ENCODE measurements around the gene FOXL2. TPM values are rescaled to one million over a fixed set of nuclear protein-coding genes. Genes with fewer than 3 reads are reported as not detected.

The FOXL2 gene
- total RNA-seq, 1 donor from 2014 or later, result 0.09 TPM

DNA sequence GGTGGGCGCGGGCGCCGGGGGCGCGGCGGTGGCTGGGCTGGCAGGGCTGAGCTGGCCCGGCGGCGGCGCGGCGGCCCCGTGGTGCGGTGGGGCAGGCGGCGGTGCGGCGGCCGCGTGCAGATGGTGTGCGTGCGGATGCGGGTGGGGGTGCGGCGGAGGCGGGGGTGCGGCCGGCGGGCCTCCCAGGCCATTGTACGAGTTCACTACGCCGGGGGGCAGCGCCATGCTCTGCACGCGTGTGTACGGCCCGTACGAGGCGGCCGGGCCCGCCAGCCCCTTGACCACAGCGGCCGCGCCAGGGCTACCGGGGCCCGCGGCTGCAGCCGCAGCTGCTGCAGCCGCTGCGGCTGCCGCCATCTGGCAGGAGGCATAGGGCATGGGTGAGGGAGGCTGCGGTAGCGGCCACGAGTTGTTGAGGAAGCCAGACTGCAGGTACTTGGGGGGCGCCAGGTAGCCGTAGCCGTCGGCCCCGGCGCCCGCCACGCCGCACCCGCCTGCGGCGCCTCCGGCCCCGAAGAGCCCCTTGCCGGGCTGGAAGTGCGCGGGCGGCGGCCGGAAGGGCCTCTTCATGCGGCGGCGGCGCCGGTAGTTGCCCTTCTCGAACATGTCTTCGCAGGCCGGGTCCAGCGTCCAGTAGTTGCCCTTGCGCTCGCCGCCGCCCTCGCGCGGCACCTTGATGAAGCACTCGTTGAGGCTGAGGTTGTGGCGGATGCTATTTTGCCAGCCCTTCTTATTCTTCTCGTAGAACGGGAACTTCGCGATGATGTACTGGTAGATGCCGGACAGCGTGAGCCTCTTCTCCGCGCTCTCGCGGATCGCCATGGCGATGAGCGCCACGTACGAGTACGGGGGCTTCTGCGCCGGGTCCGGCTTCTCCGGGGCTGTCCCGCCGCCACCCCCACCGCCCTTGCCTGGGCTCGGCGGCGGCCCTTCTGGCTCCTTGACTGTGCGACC lies 951 bp downstream of the FOXL2 start:
- H3K9me3 Mint-ChIP-seq, result no peaks in the 10 kb centered on the region
- H3K27me3 Mint-ChIP-seq (ENCODE audit: low read depth), result peaks cover 94% of the 10 kb centered on the region
- peaks cover 15% of the 10 kb centered on the region for H3K4me1 Mint-ChIP-seq
- no peak overlapping the region for H3K4me3 Mint-ChIP-seq
- H3K27ac Mint-ChIP-seq (ENCODE audit: unreplicated experiment), result no peak overlapping the region
- no peak for DNase-seq (ENCODE audit: low read depth, low spot score)
- H3K36me3 Mint-ChIP-seq (ENCODE audit: low read depth), result peaks cover 4% of the 10 kb centered on the region
- TF ChIP-seq, protein P1, sequence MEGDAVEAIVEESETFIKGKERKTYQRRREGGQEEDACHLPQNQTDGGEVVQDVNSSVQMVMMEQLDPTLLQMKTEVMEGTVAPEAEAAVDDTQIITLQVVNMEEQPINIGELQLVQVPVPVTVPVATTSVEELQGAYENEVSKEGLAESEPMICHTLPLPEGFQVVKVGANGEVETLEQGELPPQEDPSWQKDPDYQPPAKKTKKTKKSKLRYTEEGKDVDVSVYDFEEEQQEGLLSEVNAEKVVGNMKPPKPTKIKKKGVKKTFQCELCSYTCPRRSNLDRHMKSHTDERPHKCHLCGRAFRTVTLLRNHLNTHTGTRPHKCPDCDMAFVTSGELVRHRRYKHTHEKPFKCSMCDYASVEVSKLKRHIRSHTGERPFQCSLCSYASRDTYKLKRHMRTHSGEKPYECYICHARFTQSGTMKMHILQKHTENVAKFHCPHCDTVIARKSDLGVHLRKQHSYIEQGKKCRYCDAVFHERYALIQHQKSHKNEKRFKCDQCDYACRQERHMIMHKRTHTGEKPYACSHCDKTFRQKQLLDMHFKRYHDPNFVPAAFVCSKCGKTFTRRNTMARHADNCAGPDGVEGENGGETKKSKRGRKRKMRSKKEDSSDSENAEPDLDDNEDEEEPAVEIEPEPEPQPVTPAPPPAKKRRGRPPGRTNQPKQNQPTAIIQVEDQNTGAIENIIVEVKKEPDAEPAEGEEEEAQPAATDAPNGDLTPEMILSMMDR (conservative IDR thresholded peaks at IDR 0.05), result peak; percentile 53

DNA sequence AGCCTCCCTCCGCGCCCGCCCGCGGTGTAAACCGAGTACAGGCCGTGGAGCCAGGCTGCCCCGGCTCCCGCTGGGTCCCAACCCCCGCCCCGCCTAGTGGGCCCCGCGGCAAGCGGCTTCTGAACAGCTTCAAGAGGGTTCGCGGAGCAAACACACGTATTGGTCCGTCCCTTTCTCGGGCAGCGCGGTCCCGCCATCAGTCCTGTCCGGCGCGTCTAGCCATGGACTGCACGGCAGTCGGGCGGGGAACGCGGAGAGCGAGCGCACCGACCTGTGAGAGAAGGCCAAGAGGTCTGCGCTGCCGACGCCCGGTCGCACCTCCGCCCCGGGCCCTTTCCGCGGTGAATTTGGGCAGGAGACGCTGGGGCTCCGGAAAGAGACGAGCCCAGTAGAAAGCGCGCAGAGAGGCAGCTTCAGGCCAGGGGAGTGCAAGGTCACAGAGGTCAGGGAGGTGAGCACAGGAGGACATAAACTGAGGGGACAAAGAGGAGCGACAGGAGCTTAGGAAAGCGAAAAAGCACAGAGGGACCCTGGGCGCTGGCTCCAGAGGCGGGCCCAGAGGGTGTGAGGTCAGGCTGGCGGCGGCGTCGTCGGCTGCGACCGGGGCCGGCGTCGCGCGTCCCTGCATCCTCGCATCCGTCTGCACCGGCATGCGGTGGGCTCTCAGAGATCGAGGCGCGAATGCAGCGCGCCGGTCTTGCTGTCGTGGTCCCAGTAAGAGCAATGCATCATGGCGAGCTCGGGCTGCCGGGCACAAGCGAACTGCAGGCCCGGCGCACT lies 1.8 kb downstream of the FOXL2 start:
- Mint-ChIP-seq H3K9me3 (no peaks in the 10 kb centered on the region), H3K4me3 (peak overlapping the region; percentile 84)

DNA sequence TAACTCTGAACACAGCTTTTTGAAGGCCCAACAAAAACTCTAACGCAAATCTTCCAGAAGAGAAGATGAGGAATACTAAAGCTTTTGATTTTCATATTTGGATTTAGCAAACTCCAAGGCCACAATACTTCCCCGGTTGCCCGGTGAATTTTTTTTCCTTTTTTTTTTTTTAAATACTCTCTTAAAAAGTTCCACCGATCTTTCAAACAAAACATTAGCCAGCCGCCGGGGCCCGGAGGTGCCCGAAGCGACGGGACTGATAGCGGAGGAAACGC lies 2.3 kb downstream of the FOXL2 start:
- DNase-seq (ENCODE audit: low read depth, low spot score), result no peak
- TF ChIP-seq, protein P1 (conservative IDR thresholded peaks at IDR 0.05), result no peak
- H3K27ac Mint-ChIP-seq (ENCODE audit: unreplicated experiment), result no peak overlapping the region
- H3K4me1 Mint-ChIP-seq, result peaks cover 12% of the 10 kb centered on the region
- peak overlapping the region; percentile 84 for H3K4me3 Mint-ChIP-seq
- no peaks in the 10 kb centered on the region for H3K9me3 Mint-ChIP-seq
- H3K27me3 Mint-ChIP-seq (ENCODE audit: low read depth), result peaks cover 94% of the 10 kb centered on the region
- H3K36me3 Mint-ChIP-seq (ENCODE audit: low read depth), result peaks cover 4% of the 10 kb centered on the region

More for the DNA sequence above, 1.8 kb downstream of the FOXL2 start:
- peaks cover 4% of the 10 kb centered on the region for H3K36me3 Mint-ChIP-seq (ENCODE audit: low read depth)
- no peak for DNase-seq (ENCODE audit: low read depth, low spot score)
- peaks cover 11% of the 10 kb centered on the region for H3K4me1 Mint-ChIP-seq
- TF ChIP-seq, protein P1 (conservative IDR thresholded peaks at IDR 0.05), result no peak
- H3K27ac Mint-ChIP-seq (ENCODE audit: unreplicated experiment), result no peak overlapping the region
- H3K27me3 Mint-ChIP-seq (ENCODE audit: low read depth), result peaks cover 94% of the 10 kb centered on the region

DNA sequence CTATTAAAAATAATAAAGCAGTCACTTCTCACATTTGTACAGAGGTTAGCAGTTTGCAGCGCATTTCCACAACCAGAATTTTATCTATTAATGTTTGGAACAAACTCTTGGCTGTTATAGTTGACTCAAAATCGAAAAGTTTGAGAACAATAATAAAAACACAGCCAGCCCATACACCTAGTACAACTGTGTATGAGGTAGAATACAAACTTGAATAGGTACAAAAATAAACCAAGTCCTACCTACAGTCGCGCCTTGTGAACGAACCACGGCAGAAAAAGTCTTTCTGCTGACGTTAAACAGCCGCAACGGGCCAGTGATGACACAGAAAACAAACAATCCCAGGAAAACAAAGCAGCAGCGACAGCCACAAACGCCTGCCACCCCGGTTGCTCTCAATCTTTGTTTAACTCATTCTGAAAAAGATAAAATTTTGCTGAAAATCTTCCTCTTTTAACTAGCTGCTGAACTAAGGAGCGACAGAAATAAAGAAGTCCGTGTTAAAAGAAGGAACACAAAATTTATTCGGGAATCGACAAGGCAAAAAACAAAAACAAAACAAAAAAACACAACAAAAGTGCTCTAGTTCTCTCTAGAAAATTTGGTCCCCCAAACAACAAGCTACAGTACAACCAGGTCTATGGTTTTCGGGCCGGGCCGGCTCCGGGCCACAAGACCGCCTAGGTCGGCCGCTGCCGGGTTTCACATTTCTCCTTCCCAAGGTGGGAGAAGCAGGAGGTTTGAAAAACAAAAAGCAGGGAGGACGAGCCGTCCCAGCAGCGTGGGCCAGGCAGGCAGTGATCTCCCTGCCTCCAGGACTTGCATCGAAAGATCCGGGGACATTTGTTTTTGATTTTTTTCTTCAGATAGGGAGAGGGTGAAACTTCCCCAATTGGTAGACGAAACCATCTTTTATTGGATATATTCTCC lies 2.9 kb downstream of the FOXL2 start:
- H3K4me1 Mint-ChIP-seq, result peaks cover 12% of the 10 kb centered on the region
- peak overlapping the region; percentile 59 for H3K4me3 Mint-ChIP-seq
- H3K9me3 Mint-ChIP-seq, result no peaks in the 10 kb centered on the region
- H3K27ac Mint-ChIP-seq (ENCODE audit: unreplicated experiment), result no peak overlapping the region
- H3K27me3 Mint-ChIP-seq (ENCODE audit: low read depth), result peaks cover 94% of the 10 kb centered on the region
- H3K36me3 Mint-ChIP-seq (ENCODE audit: low read depth), result peaks cover 4% of the 10 kb centered on the region
- TF ChIP-seq, protein P1 (conservative IDR thresholded peaks at IDR 0.05), result no peak
- no peak for DNase-seq (ENCODE audit: low read depth, low spot score)

All from neural crest cell (in vitro differentiated cells).